Endothelial cell of umbilical vein (primary cell): ENCODE data around the gene RETNLB. TPM values are rescaled to one million over a fixed set of nuclear protein-coding genes. Genes with fewer than 3 reads are reported as not detected.

Experiments used
- BruUV-seq: library from RNA; stranded (reverse); fragments of 400-500 nt; replicated peaks from 2 replicates; lab custom pipeline; 2021; lab: Mats Ljungman, UMichigan
- CTCF ChIA-PET: fragments of 300-600, 350-600 bp; sonication (Branson Sonifier 250); formaldehyde crosslinking; loops from one replicate; lab custom pipeline; 2021; ENCODE audit warnings: antibody characterized with exemption, inconsistent platforms; lab: Charles Lee
- POLR2A ChIA-PET: fragments of 300-600, 350-600 bp; sonication (Branson Sonifier 250); formaldehyde crosslinking; loops from one replicate; lab custom pipeline; 2021; ENCODE audit warnings: antibody characterized with exemption, inconsistent platforms; lab: Charles Lee
- DNase-seq: peaks from one replicate; pipeline ENCODE4 v3.0.0-alpha.2; 2011; ENCODE audit warnings: low read depth, low spot score
- FAIRE-seq: peaks from 2 replicates; lab custom pipeline; 2011; peaks lifted over from hg19 to GRCh38; lab: Jason Lieb, UNC
- H2AFZ ChIP-seq: 2 replicates; pipeline ENCODE4 v1.6.0; 2012; ENCODE audit warnings: low read depth, low read length, control low read depth, inconsistent platforms
- H3K27ac ChIP-seq: 2 replicates; pipeline ENCODE4 v1.5.1; 2011; ENCODE audit warnings: low read depth, mild to moderate bottlenecking, control low read depth, low read length, moderate library complexity; ENCODE audit not compliant: insufficient read depth
- H3K27me3 ChIP-seq, 2 experiments: 2 replicates each; pipeline versions ENCODE4 v1.6.0 to v1.6.1; 2011; ENCODE audit warnings: low read length in 2 of 2, mixed read lengths in 1 of 2; ENCODE audit not compliant: control insufficient read depth in 2 of 2, insufficient read depth in 2 of 2
- H3K36me3 ChIP-seq, 2 experiments: 2 replicates in 1 of 2; 3 replicates in 1 of 2; pipeline ENCODE4 v1.5.1; 2011; ENCODE audit warnings: low read length in 2 of 2, mild to moderate bottlenecking in 1 of 2, moderate library complexity in 1 of 2; ENCODE audit not compliant: control insufficient read depth in 2 of 2, insufficient read depth in 2 of 2; ENCODE audit errors: extremely low read depth in 1 of 2
- H3K4me1 ChIP-seq: 3 replicates; pipeline ENCODE4 v1.5.1; 2011; ENCODE audit warnings: mild to moderate bottlenecking, low read length; ENCODE audit not compliant: control insufficient read depth, insufficient read depth; ENCODE audit errors: extremely low read depth
- H3K4me2 ChIP-seq: 2 replicates; pipeline ENCODE4 v1.6.1; 2011; ENCODE audit warnings: low read length, control low read depth, mixed read lengths; ENCODE audit not compliant: insufficient read depth
- H3K4me3 ChIP-seq, 3 experiments: fragments of 200-600 bp in 1 of 3; sonication (generic), shearing (Covaris generic) in 1 of 3; replicated peaks in 1 of 3; 2 replicates each; pipeline ENCODE4 v1.5.1; 2011 to 2016; ENCODE audit warnings: control low read depth in 3 of 3, low read length in 3 of 3, mild to moderate bottlenecking in 2 of 3, inconsistent platforms in 1 of 3, low read depth in 1 of 3, moderate library complexity in 1 of 3; ENCODE audit not compliant: insufficient read depth in 1 of 3
- H3K79me2 ChIP-seq: 2 replicates; pipeline ENCODE4 v1.6.0; 2012; ENCODE audit warnings: low read length, inconsistent platforms; ENCODE audit not compliant: control insufficient read depth, insufficient read depth
- H3K9ac ChIP-seq: replicated peaks from 2 replicates; pipeline ENCODE3; 2011; ENCODE audit warnings: low read length, control low read depth; ENCODE audit not compliant: insufficient read depth; ENCODE audit errors: extremely low read depth
- H3K9me1 ChIP-seq: replicated peaks from 3 replicates; pipeline ENCODE4 v1.6.0; 2011; ENCODE audit warnings: mild to moderate bottlenecking, low read length; ENCODE audit not compliant: control insufficient read depth, insufficient read depth; ENCODE audit errors: extremely low read depth
- H3K9me3 ChIP-seq: replicated peaks from 2 replicates; pipeline ENCODE4 v1.5.1; 2012; ENCODE audit warnings: low read length, inconsistent platforms; ENCODE audit not compliant: control insufficient read depth, insufficient read depth
- H4K20me1 ChIP-seq: replicated peaks from 2 replicates; pipeline ENCODE3; 2011; ENCODE audit warnings: mild to moderate bottlenecking, low read length; ENCODE audit not compliant: control insufficient read depth, insufficient read depth; ENCODE audit errors: extremely low read depth
- CTCF ChIP-seq, 2 donors: IDR thresholded peaks; 1 replicate in 1 of 2; 2 replicates in 1 of 2; pipeline ENCODE4 v1.5.1; 2011; ENCODE audit warnings: low read length in 2 of 2, mild to moderate bottlenecking in 2 of 2, moderate library complexity in 2 of 2, control low read depth in 1 of 2, inconsistent platforms in 1 of 2, low read depth in 1 of 2; ENCODE audit not compliant: insufficient read depth in 1 of 2; ENCODE audit errors: extremely low read depth in 1 of 2
- EZH2 ChIP-seq: IDR thresholded peaks from 2 replicates; pipeline ENCODE4 v1.6.1; 2012; ENCODE audit warnings: borderline replicate concordance, low read depth, mild to moderate bottlenecking, moderate library complexity, low read length, inconsistent platforms; ENCODE audit not compliant: severe bottlenecking
- FOS ChIP-seq: IDR thresholded peaks from 2 replicates; pipeline ENCODE4 v1.6.1; 2011; ENCODE audit warnings: mild to moderate bottlenecking, low read length, moderate library complexity, borderline replicate concordance; ENCODE audit not compliant: insufficient read depth
- GATA2 ChIP-seq: IDR thresholded peaks from 2 replicates; pipeline ENCODE4 v1.7.0; 2011; ENCODE audit warnings: low read depth, mild to moderate bottlenecking, moderate library complexity, mixed read lengths, low read length; ENCODE audit not compliant: insufficient read length, insufficient read depth
- JUN ChIP-seq: IDR thresholded peaks from 2 replicates; pipeline ENCODE4 v1.6.1; 2011; ENCODE audit warnings: borderline replicate concordance, low read depth; ENCODE audit not compliant: insufficient read length, insufficient read depth
- MAX ChIP-seq: IDR thresholded peaks from 2 replicates; pipeline ENCODE4 v1.6.1; 2011; ENCODE audit not compliant: insufficient read depth, insufficient read length
- MYC ChIP-seq: IDR thresholded peaks from one replicate; pipeline ENCODE4 v1.6.1; 2011; ENCODE audit warnings: mild to moderate bottlenecking, low read depth, low read length
- POLR2A ChIP-seq: IDR thresholded peaks from 2 replicates; pipeline ENCODE4 v1.6.1; 2012; ENCODE audit warnings: low read depth, mild to moderate bottlenecking, control low read depth, low read length
- POLR2AphosphoS5 ChIP-seq: IDR thresholded peaks from 2 replicates; pipeline ENCODE4 v1.6.1; 2012; ENCODE audit warnings: low read depth, mild to moderate bottlenecking, control low read depth, low read length, moderate library complexity; ENCODE audit not compliant: insufficient read depth
- dilution Hi-C: fragments of 300-500 bp; cut with MboI; formaldehyde crosslinking; loops from one replicate; pipeline ENCODE4 v1.15.0; 2019; ENCODE audit warnings: low sequenced_read_pairs; ENCODE audit not compliant: extremely low pct_ligation_motif_present
- intact Hi-C: fragments of 100-400 bp; cut with micrococcal nuclease; formaldehyde crosslinking; loops from one replicate; pipeline ENCODE4 v1.10.0; 2022
- polyA plus RNA-seq, 4 experiments: library from polyadenylated mRNA; depleted of rRNA in 3 of 4; stranded (reverse) in 3 of 4; unstranded in 1 of 4; fragments of >200 nt; gene quantifications; 2 replicates each; pipeline versions ENCODE4 v1.2.1 to v1.2.3, GENCODE V29; 2011 to 2012; ENCODE audit warnings: missing spikeins in 1 of 4
- total RNA-seq: library from RNA; stranded (reverse); gene quantifications from 2 replicates; pipeline ENCODE4 v1.2.3, GENCODE V29; 2021

RETNLB gene
- total and polyA plus RNA-seq, 2 donors (not counting 3 experiments of a cell fraction or from before 2014, with no cell fraction given): not detected

GRCh38 chr3:108767253-108767652 lies 10.0 kb upstream of the RETNLB start:
- H3K9ac ChIP-seq: no peak overlapping the region
- H3K27me3 ChIP-seq: no peaks in the 10 kb centered on the region
- DNase-seq (no peak), FAIRE-seq (no peak)
- dilution Hi-C loops (no loop called here), intact Hi-C loops (no loop called here)
- H3K79me2 ChIP-seq: no peaks in the 10 kb centered on the region
- no peak overlapping the region for H3K4me2 ChIP-seq
- H4K20me1 ChIP-seq: no peaks in the 10 kb centered on the region
- no peaks in the 10 kb centered on the region for H3K9me3 ChIP-seq
- H2AFZ ChIP-seq: no peak overlapping the region
- no TSS peak for BruUV-seq
- ChIA-PET POLR2A (no interaction called here), CTCF (no interaction called here)
- no peaks in the 10 kb centered on the region for H3K4me1 ChIP-seq
- TF ChIP-seq POLR2A (no peak), GATA2 (no peak), POLR2AphosphoS5 (no peak), FOS (no peak), EZH2 (no peak), CTCF (IDR thresholded peaks at IDR 0.05; ENCODE audit: extremely low read depth in 1 of 2, insufficient read depth in 1 of 2, low read depth in 1 of 2, low read length in 2 of 2) (no peak), MAX (no peak), JUN (no peak), MYC (no peak)
- H3K27ac ChIP-seq: no peak overlapping the region
- H3K9me1 ChIP-seq: no peaks in the 10 kb centered on the region
- no peaks in the 10 kb centered on the region for H3K36me3 ChIP-seq
- no peak overlapping the region for H3K4me3 ChIP-seq
